K562 (cell line): ENCODE data around the gene SPDYE4. TPM values are rescaled to one million over a fixed set of nuclear protein-coding genes. Genes with fewer than 3 reads are reported as not detected.

Experiments
- ATAC-seq: fragments of 200-7000 bp; cut with Tn5 transposase; 3 replicates; pipeline ENCODE4 v1.9.1; 2020; ENCODE audit warnings: moderate library complexity
- BruUV-seq: library from RNA; stranded (reverse); fragments of 400-500 nt; replicated peaks from 2 replicates; lab custom pipeline; 2021; lab: Mats Ljungman, UMichigan
- CTCF ChIA-PET: fragments of 300-600 bp; formaldehyde crosslinking; extraction: SDS; loops from one replicate; lab custom pipeline; 2021; ENCODE audit warnings: low intra/inter-chr PET ratio; lab: Yijun Ruan, JAX
- POLR2A ChIA-PET: fragments of 300-600, 350-650 bp; sonication (Branson Sonifier 250); formaldehyde crosslinking; extraction: SDS; loops from one replicate; lab custom pipeline; 2021; ENCODE audit warnings: antibody characterized with exemption, inconsistent platforms; lab: Yijun Ruan, JAX
- DNase-seq, 4 experiments: peaks; one replicate each; pipeline versions ENCODE4 v3.0.0 to v3.0.0-alpha.2; 2011 to 2018; ENCODE audit warnings: low spot score in 3 of 4, mixed read lengths in 3 of 4; ENCODE audit errors: extremely low read depth in 1 of 4
- FAIRE-seq: peaks from 2 replicates; lab custom pipeline; 2011; peaks lifted over from hg19 to GRCh38; lab: Jason Lieb, UNC
- H2AFZ ChIP-seq: 2 replicates; pipeline ENCODE4 v1.6.0; 2011; ENCODE audit warnings: low read depth, low read length, control low read depth, inconsistent platforms
- H3K27ac ChIP-seq: fragments of 200-600 bp; 3 replicates; pipeline ENCODE4 v1.8.0; 2011; ENCODE audit warnings: low read depth, mild to moderate bottlenecking, control low read depth, inconsistent platforms, low read length, moderate library complexity, mixed read lengths; ENCODE audit errors: extremely low read depth
- H3K27me3 ChIP-seq, 2 experiments: fragments of 300-600 bp in 1 of 2; 2 replicates in 1 of 2; 3 replicates in 1 of 2; pipeline versions ENCODE4 v1.6.0 to v1.8.0; 2011; ENCODE audit warnings: inconsistent platforms in 2 of 2, low read length in 2 of 2, mild to moderate bottlenecking in 1 of 2, mixed read lengths in 1 of 2, moderate library complexity in 1 of 2; ENCODE audit not compliant: control insufficient read depth in 2 of 2, insufficient read depth in 2 of 2
- H3K36me3 ChIP-seq: fragments of 300-600 bp; 3 replicates; pipeline ENCODE4 v1.8.0; 2011; ENCODE audit warnings: mild to moderate bottlenecking, low read length, inconsistent platforms; ENCODE audit not compliant: control insufficient read depth, insufficient read depth
- H3K4me1 ChIP-seq, 2 experiments: fragments of 200-600 bp in 1 of 2; replicated peaks in 1 of 2; 2 replicates in 1 of 2; 3 replicates in 1 of 2; pipeline versions ENCODE4 v1.5.1 to v1.8.0; 2011; ENCODE audit warnings: inconsistent platforms in 2 of 2, low read length in 2 of 2, mild to moderate bottlenecking in 1 of 2, mixed read lengths in 1 of 2, moderate library complexity in 1 of 2; ENCODE audit not compliant: control insufficient read depth in 2 of 2, insufficient read depth in 2 of 2
- H3K4me2 ChIP-seq: 2 replicates; pipeline ENCODE4 v1.6.1; 2011; ENCODE audit warnings: low read length, control low read depth, inconsistent platforms, mixed read lengths; ENCODE audit not compliant: insufficient read depth
- H3K4me3 ChIP-seq: fragments of 200-600 bp; sonication (generic), shearing (Covaris generic); 2 replicates; pipeline ENCODE4 v1.5.1; 2016; ENCODE audit warnings: control low read depth, inconsistent platforms
- H3K79me2 ChIP-seq: fragments of 200-600 bp; 3 replicates; pipeline ENCODE4 v1.8.0; 2011; ENCODE audit warnings: low read length, inconsistent platforms; ENCODE audit not compliant: control insufficient read depth, insufficient read depth
- H3K9ac ChIP-seq, 2 experiments: 2 replicates each; pipeline versions ENCODE4 v1.6.0 to v1.6.1; 2011; ENCODE audit warnings: low read depth in 2 of 2, low read length in 2 of 2, control low read depth in 1 of 2, inconsistent platforms in 1 of 2, mild to moderate bottlenecking in 1 of 2, mixed read lengths in 1 of 2; ENCODE audit not compliant: insufficient read depth in 1 of 2
- H3K9me1 ChIP-seq: one replicate; pipeline ENCODE4 v1.6.0; 2011; ENCODE audit warnings: inconsistent platforms, mild to moderate bottlenecking, low read length, moderate library complexity; ENCODE audit not compliant: control insufficient read depth, insufficient read depth
- H3K9me3 ChIP-seq: replicated peaks from 2 replicates; pipeline ENCODE4 v1.5.1; 2011; ENCODE audit warnings: low read depth, low read length, inconsistent platforms; ENCODE audit not compliant: control insufficient read depth, insufficient read depth
- H4K20me1 ChIP-seq: replicated peaks from 2 replicates; pipeline ENCODE4 v1.6.1; 2011; ENCODE audit warnings: low read length, inconsistent platforms, mixed read lengths; ENCODE audit not compliant: control insufficient read depth, insufficient read depth
- SIX5 ChIP-seq, 2 experiments: IDR thresholded peaks; 2 replicates each; pipeline ENCODE4 v1.6.1; 2011; ENCODE audit warnings: low read length in 2 of 2, borderline replicate concordance in 1 of 2, low read depth in 1 of 2, mild to moderate bottlenecking in 1 of 2, moderate library complexity in 1 of 2; ENCODE audit not compliant: insufficient read depth in 1 of 2
- ZNF316 ChIP-seq: fragments of 450-650 bp; IDR thresholded peaks from 2 replicates; pipeline ENCODE4 v1.6.1; 2016
- ZNF551 ChIP-seq: fragments of 250-450 bp; sonication (Bioruptor Pico); IDR thresholded peaks from 2 replicates; pipeline ENCODE4 v1.5.0; 2021; ENCODE audit warnings: mild to moderate bottlenecking, moderate library complexity
- WGBS: fragments of 100-300 bp; shearing (Covaris generic); methylation state at CpG from one replicate; pipeline ENCODE4 v1.1.6; 2016; ENCODE audit warnings: low coverage, mixed read lengths; ENCODE audit not compliant: insufficient coverage; ENCODE audit errors: missing lambda C conversion rate; 5-methylcytosine and 5-hydroxymethylcytosine counted together
- in situ Hi-C: fragments of 300-500 bp; cut with MboI; formaldehyde crosslinking; loops from 4 replicates; pipeline ENCODE4 v1.15.0; 2018; ENCODE audit warnings: inconsistent platforms, mixed read lengths
- intact Hi-C: fragments of 100-400 bp; cut with micrococcal nuclease; formaldehyde crosslinking; loops from 2 replicates; pipeline ENCODE4 v1.14.2; 2022
- polyA plus RNA-seq, 8 experiments: library from polyadenylated mRNA; depleted of rRNA in 4 of 8; stranded (reverse) in 5 of 8; unstranded in 3 of 8; fragments of >200 nt; fragmentation: Nextera tagmentation in 2 of 8; fragmentation: Illumina TruSeq in 1 of 8; extraction: Ambion mirVana in 2 of 8; extraction: Trizol in 1 of 8; gene quantifications; 2 replicates each; pipeline versions ENCODE4 v1.2.1 to v1.2.3, GENCODE V29; 2011 to 2014; ENCODE audit warnings: inconsistent platforms in 1 of 8, missing spikeins in 1 of 8
- total RNA-seq, 7 experiments: library from RNA; depleted of rRNA in 6 of 7; stranded (reverse); fragments of >200 nt in 6 of 7; fragmentation: Illumina TruSeq in 2 of 7; extraction: Trizol in 2 of 7; gene quantifications; 2 replicates each; pipeline versions ENCODE4 v1.2.1 to v1.2.3, GENCODE V29; 2011 to 2021; ENCODE audit warnings: low replicate concordance in 1 of 7
- TF ChIP-seq, protein P1 (sequence below): sonication (generic); formaldehyde crosslinking; IDR thresholded peaks from 2 replicates; pipeline ENCODE4 v1.8.0; 2023; ENCODE audit warnings: missing genetic modification reagents, mild to moderate bottlenecking, borderline replicate concordance
- TF ChIP-seq, protein P2 (sequence below): fragments of 250-450 bp; sonication (Bioruptor Pico); IDR thresholded peaks from 2 replicates; pipeline ENCODE4 v1.4.0; 2020

Gene SPDYE4
- total and polyA plus RNA-seq, 9 of the 15 experiments (the other 6 are each of a cell fraction or from before 2014, with no cell fraction given) = not detected

DNA sequence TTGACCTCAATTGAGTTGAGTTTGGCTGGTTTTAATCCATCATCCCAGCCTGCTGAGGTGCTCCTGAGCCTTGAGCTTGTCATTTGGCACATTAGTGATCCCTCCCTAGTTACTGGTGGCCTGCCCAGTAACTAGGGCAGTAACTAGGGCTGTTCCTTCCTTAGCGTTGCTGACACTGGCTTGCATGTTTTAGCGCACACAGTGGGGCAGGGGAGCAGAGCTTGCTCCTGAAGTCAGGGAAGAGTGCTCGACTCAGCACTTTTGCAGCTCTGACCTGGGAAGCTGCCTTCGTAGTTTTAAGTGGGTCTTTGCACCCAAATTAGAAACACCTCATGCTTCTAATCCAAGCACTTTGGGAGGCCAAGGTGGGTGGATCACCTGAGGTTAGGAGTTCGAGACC, 29.4 kb downstream of the SPDYE4 start:
- Histone ChIP-seq H3K4me1 (no peaks in the 10 kb centered on the region), H3K79me2 (no peaks in the 10 kb centered on the region), H2AFZ (no peak overlapping the region), H4K20me1 (no peaks in the 10 kb centered on the region), H3K9me1 (no peaks in the 10 kb centered on the region), H3K27ac (no peak overlapping the region), H3K4me3 (no peak overlapping the region), H3K9me3 (no peaks in the 10 kb centered on the region), H3K9ac (no peak overlapping the region), H3K4me2 (no peak overlapping the region), H3K36me3 (no peaks in the 10 kb centered on the region), H3K27me3 (peaks cover 2 to 30% of the 10 kb centered on the region in 2 experiments; a peak in 3 of 5 replicates)
- ChIA-PET CTCF (no interaction called here), POLR2A (no interaction called here)
- intact Hi-C loops = no loop called here
- in situ Hi-C loops = no loop called here
- FAIRE-seq (no peak), DNase-seq (no peak), ATAC-seq (no peak)
- no TSS peak for BruUV-seq
- WGBS = 0% methylated on average over 5 of the region's 5 CpGs
- TF ChIP-seq, protein P1, sequence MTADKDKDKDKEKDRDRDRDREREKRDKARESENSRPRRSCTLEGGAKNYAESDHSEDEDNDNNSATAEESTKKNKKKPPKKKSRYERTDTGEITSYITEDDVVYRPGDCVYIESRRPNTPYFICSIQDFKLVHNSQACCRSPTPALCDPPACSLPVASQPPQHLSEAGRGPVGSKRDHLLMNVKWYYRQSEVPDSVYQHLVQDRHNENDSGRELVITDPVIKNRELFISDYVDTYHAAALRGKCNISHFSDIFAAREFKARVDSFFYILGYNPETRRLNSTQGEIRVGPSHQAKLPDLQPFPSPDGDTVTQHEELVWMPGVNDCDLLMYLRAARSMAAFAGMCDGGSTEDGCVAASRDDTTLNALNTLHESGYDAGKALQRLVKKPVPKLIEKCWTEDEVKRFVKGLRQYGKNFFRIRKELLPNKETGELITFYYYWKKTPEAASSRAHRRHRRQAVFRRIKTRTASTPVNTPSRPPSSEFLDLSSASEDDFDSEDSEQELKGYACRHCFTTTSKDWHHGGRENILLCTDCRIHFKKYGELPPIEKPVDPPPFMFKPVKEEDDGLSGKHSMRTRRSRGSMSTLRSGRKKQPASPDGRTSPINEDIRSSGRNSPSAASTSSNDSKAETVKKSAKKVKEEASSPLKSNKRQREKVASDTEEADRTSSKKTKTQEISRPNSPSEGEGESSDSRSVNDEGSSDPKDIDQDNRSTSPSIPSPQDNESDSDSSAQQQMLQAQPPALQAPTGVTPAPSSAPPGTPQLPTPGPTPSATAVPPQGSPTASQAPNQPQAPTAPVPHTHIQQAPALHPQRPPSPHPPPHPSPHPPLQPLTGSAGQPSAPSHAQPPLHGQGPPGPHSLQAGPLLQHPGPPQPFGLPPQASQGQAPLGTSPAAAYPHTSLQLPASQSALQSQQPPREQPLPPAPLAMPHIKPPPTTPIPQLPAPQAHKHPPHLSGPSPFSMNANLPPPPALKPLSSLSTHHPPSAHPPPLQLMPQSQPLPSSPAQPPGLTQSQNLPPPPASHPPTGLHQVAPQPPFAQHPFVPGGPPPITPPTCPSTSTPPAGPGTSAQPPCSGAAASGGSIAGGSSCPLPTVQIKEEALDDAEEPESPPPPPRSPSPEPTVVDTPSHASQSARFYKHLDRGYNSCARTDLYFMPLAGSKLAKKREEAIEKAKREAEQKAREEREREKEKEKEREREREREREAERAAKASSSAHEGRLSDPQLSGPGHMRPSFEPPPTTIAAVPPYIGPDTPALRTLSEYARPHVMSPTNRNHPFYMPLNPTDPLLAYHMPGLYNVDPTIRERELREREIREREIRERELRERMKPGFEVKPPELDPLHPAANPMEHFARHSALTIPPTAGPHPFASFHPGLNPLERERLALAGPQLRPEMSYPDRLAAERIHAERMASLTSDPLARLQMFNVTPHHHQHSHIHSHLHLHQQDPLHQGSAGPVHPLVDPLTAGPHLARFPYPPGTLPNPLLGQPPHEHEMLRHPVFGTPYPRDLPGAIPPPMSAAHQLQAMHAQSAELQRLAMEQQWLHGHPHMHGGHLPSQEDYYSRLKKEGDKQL = no peak
- TF ChIP-seq ZNF316 (peak; percentile 25; the same call in 1 of the 2 replicates), SIX5 (IDR thresholded peaks at IDR 0.05; ENCODE audit: borderline replicate concordance in 1 of 2, insufficient read depth in 1 of 2, low read depth in 1 of 2, low read length in 2 of 2) (no peak), ZNF551 (CRISPR knock-in tag) (no peak)
- TF ChIP-seq, protein P2, sequence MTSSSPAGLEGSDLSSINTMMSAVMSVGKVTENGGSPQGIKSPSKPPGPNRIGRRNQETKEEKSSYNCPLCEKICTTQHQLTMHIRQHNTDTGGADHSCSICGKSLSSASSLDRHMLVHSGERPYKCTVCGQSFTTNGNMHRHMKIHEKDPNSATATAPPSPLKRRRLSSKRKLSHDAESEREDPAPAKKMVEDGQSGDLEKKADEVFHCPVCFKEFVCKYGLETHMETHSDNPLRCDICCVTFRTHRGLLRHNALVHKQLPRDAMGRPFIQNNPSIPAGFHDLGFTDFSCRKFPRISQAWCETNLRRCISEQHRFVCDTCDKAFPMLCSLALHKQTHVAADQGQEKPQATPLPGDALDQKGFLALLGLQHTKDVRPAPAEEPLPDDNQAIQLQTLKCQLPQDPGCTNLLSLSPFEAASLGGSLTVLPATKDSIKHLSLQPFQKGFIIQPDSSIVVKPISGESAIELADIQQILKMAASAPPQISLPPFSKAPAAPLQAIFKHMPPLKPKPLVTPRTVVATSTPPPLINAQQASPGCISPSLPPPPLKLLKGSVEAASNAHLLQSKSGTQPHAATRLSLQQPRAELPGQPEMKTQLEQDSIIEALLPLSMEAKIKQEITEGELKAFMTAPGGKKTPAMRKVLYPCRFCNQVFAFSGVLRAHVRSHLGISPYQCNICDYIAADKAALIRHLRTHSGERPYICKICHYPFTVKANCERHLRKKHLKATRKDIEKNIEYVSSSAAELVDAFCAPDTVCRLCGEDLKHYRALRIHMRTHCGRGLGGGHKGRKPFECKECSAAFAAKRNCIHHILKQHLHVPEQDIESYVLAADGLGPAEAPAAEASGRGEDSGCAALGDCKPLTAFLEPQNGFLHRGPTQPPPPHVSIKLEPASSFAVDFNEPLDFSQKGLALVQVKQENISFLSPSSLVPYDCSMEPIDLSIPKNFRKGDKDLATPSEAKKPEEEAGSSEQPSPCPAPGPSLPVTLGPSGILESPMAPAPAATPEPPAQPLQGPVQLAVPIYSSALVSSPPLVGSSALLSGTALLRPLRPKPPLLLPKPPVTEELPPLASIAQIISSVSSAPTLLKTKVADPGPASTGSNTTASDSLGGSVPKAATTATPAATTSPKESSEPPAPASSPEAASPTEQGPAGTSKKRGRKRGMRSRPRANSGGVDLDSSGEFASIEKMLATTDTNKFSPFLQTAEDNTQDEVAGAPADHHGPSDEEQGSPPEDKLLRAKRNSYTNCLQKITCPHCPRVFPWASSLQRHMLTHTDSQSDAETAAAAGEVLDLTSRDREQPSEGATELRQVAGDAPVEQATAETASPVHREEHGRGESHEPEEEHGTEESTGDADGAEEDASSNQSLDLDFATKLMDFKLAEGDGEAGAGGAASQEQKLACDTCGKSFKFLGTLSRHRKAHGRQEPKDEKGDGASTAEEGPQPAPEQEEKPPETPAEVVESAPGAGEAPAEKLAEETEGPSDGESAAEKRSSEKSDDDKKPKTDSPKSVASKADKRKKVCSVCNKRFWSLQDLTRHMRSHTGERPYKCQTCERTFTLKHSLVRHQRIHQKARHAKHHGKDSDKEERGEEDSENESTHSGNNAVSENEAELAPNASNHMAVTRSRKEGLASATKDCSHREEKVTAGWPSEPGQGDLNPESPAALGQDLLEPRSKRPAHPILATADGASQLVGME (CRISPR knock-in tag) = no peak
